Rectal smooth muscle tissue (tissue), 1 donor: Measurements from ENCODE around the gene SCMH1.
A peak's percentile ranks its signal among the peaks of the same experiment; 100 is the strongest.
"Not testable (repeated sequence)": the region's sequence is repeated elsewhere in the genome, so short reads cannot be mapped to it uniquely, and the experiment has no call there.

ENCODE experiments used
- H3K27ac ChIP-seq: one replicate; pipeline ENCODE4 v1.7.0; 2013; ENCODE audit warnings: low read depth, low read length, inconsistent platforms
- H3K27me3 ChIP-seq: one replicate; pipeline ENCODE4 v1.7.0; 2013; ENCODE audit warnings: low read length; ENCODE audit not compliant: control insufficient read depth, insufficient read depth
- H3K36me3 ChIP-seq: one replicate; pipeline ENCODE4 v1.7.0; 2013; ENCODE audit warnings: low read length; ENCODE audit not compliant: control insufficient read depth, insufficient read depth
- H3K4me1 ChIP-seq: one replicate; pipeline ENCODE4 v1.7.0; 2013; ENCODE audit warnings: low read length; ENCODE audit not compliant: control insufficient read depth, insufficient read depth
- H3K4me3 ChIP-seq: one replicate; pipeline ENCODE4 v1.7.0; 2013; ENCODE audit warnings: low read length
- H3K9ac ChIP-seq: one replicate; pipeline ENCODE4 v1.7.0; 2013; ENCODE audit warnings: low read length

The SCMH1 gene

GRCh38 chr1:41275831-41276230, 33.7 kb upstream of the SCMH1 start:
- Histone ChIP-seq H3K9ac (no peak overlapping the region), H3K4me3 (no peak overlapping the region), H3K27me3 (no peaks in the 10 kb centered on the region)

GRCh38 chr1:41274752-41275545, 32.8 kb upstream of the SCMH1 start:
- H3K4me1 ChIP-seq = no peaks in the 10 kb centered on the region
- H3K27me3 ChIP-seq = no peaks in the 10 kb centered on the region
- H3K9ac ChIP-seq = no peak overlapping the region
- H3K36me3 ChIP-seq = no peaks in the 10 kb centered on the region
- no peak overlapping the region for H3K4me3 ChIP-seq
- H3K27ac ChIP-seq = no peak overlapping the region

More at GRCh38 chr1:41275831-41276230, 33.7 kb upstream of the SCMH1 start:
- H3K36me3 ChIP-seq = no peaks in the 10 kb centered on the region
- H3K4me1 ChIP-seq = no peaks in the 10 kb centered on the region
- H3K27ac ChIP-seq = no peak overlapping the region

GRCh38 chr1:41272601-41273000, 30.5 kb upstream of the SCMH1 start:
- Histone ChIP-seq H3K27me3 (no peaks in the 10 kb centered on the region), H3K4me1 (no peaks in the 10 kb centered on the region)

GRCh38 chr1:41268154-41268770, 26.2 kb upstream of the SCMH1 start:
- Histone ChIP-seq H3K9ac (no peak overlapping the region), H3K27me3 (no peaks in the 10 kb centered on the region), H3K27ac (no peak overlapping the region), H3K36me3 (no peaks in the 10 kb centered on the region), H3K4me3 (no peak overlapping the region), H3K4me1 (no peaks in the 10 kb centered on the region)

More at GRCh38 chr1:41272601-41273000, 30.5 kb upstream of the SCMH1 start:
- Histone ChIP-seq H3K4me3 (no peak overlapping the region), H3K36me3 (no peaks in the 10 kb centered on the region), H3K9ac (no peak overlapping the region), H3K27ac (no peak overlapping the region)

GRCh38 chr1:41261926-41262618, 20.0 kb upstream of the SCMH1 start:
- H3K36me3 ChIP-seq = no peaks in the 10 kb centered on the region
- H3K4me3 ChIP-seq = no peak overlapping the region
- no peaks in the 10 kb centered on the region for H3K4me1 ChIP-seq
- H3K27ac ChIP-seq = no peak overlapping the region
- H3K9ac ChIP-seq = no peak overlapping the region
- H3K27me3 ChIP-seq = no peaks in the 10 kb centered on the region

GRCh38 chr1:41260768-41261167, 18.7 kb upstream of the SCMH1 start:
- no peak overlapping the region for H3K9ac ChIP-seq
- no peaks in the 10 kb centered on the region for H3K27me3 ChIP-seq
- no peaks in the 10 kb centered on the region for H3K4me1 ChIP-seq
- no peak overlapping the region for H3K4me3 ChIP-seq
- H3K36me3 ChIP-seq = no peaks in the 10 kb centered on the region
- H3K27ac ChIP-seq = no peak overlapping the region

GRCh38 chr1:41259221-41259620, 17.1 kb upstream of the SCMH1 start:
- Histone ChIP-seq H3K9ac (no peak overlapping the region), H3K4me3 (no peak overlapping the region), H3K4me1 (no peaks in the 10 kb centered on the region), H3K27me3 (no peaks in the 10 kb centered on the region), H3K36me3 (no peaks in the 10 kb centered on the region), H3K27ac (no peak overlapping the region)

GRCh38 chr1:41255978-41256377, 13.9 kb upstream of the SCMH1 start:
- no peak overlapping the region for H3K4me3 ChIP-seq
- no peaks in the 10 kb centered on the region for H3K36me3 ChIP-seq
- no peaks in the 10 kb centered on the region for H3K4me1 ChIP-seq
- H3K27ac ChIP-seq = no peak overlapping the region
- no peaks in the 10 kb centered on the region for H3K27me3 ChIP-seq
- no peak overlapping the region for H3K9ac ChIP-seq

GRCh38 chr1:41251120-41251519, 9.0 kb upstream of the SCMH1 start:
- H3K4me3 ChIP-seq, H3K36me3 ChIP-seq, H3K9ac ChIP-seq, H3K4me1 ChIP-seq, H3K27ac ChIP-seq, H3K27me3 ChIP-seq: not testable (repeated sequence)

GRCh38 chr1:41249319-41249718, 7.2 kb upstream of the SCMH1 start:
- Histone ChIP-seq H3K4me1 (peaks cover 10% of the 10 kb centered on the region), H3K27ac (no peak overlapping the region), H3K36me3 (no peaks in the 10 kb centered on the region), H3K9ac (no peak overlapping the region), H3K4me3 (no peak overlapping the region), H3K27me3 (no peaks in the 10 kb centered on the region)

GRCh38 chr1:41246568-41246967, 4.5 kb upstream of the SCMH1 start:
- no peak overlapping the region for H3K9ac ChIP-seq
- H3K27me3 ChIP-seq = no peaks in the 10 kb centered on the region
- H3K4me1 ChIP-seq = peaks cover 13% of the 10 kb centered on the region
- H3K4me3 ChIP-seq = no peak overlapping the region
- H3K36me3 ChIP-seq = no peaks in the 10 kb centered on the region
- no peak overlapping the region for H3K27ac ChIP-seq

- Histone ChIP-seq H3K27me3 (no peaks in the 10 kb centered on the region), H3K4me1 (peaks cover 13% of the 10 kb centered on the region), H3K27ac (peak overlapping the region; percentile 10), H3K4me3 (no peak overlapping the region), H3K36me3 (no peaks in the 10 kb centered on the region), H3K9ac (no peak overlapping the region)
Observed at GRCh38 chr1:41245659-41246058, 3.6 kb upstream of the SCMH1 start.
